Progenitor cell of endocrine pancreas (in vitro differentiated cells): ENCODE data around the gene TMEM238. TPM values are rescaled to one million over a fixed set of nuclear protein-coding genes. Genes with fewer than 3 reads are reported as not detected.

Experiments used
- DNase-seq: peaks from one replicate; pipeline ENCODE4 v3.0.0; 2021; ENCODE audit warnings: low spot score; ENCODE audit not compliant: unreplicated experiment
- H3K27ac Mint-ChIP-seq: 2 replicates; pipeline ENCODE4 v1.8.0; 2021; ENCODE audit warnings: mild to moderate bottlenecking, moderate library complexity, mixed read lengths
- H3K27me3 Mint-ChIP-seq: 2 replicates; pipeline ENCODE4 v1.8.0; 2021; ENCODE audit warnings: mixed read lengths
- H3K36me3 Mint-ChIP-seq: 2 replicates; pipeline ENCODE4 v1.8.0; 2022; ENCODE audit warnings: mixed read lengths; ENCODE audit not compliant: insufficient read depth
- H3K4me1 Mint-ChIP-seq: 2 replicates; pipeline ENCODE4 v1.8.0; 2021; ENCODE audit warnings: low read depth, mixed read lengths
- H3K4me3 Mint-ChIP-seq: 2 replicates; pipeline ENCODE4 v1.8.0; 2021; ENCODE audit warnings: low read depth, mild to moderate bottlenecking, moderate library complexity, mixed read lengths
- H3K9me3 Mint-ChIP-seq: 2 replicates; pipeline ENCODE4 v1.8.0; 2021; ENCODE audit warnings: low read depth, mixed read lengths
- CTCF ChIP-seq: fragments of 200-600 bp; sonication (generic); IDR thresholded peaks from one replicate; pipeline ENCODE4 v1.5.0; 2021; ENCODE audit warnings: antibody characterized with exemption, mild to moderate bottlenecking; ENCODE audit not compliant: unreplicated experiment
- total RNA-seq: library from RNA; stranded (reverse); gene quantifications from 2 replicates; pipeline ENCODE4 v1.2.1, GENCODE V29; 2021

The TMEM238 gene
- total RNA-seq, 1 donor from 2014 or later: 5.6 TPM

GRCh38 chr19:55341171-55341588, 42.9 kb downstream of the TMEM238 start:
- peak overlapping the region; percentile 96 for H3K27ac Mint-ChIP-seq
- peak; percentile 72 for DNase-seq

GRCh38 chr19:55340784-55341147, 43.3 kb downstream of the TMEM238 start:
- peak overlapping the region; percentile 96 for H3K4me3 Mint-ChIP-seq
- peak overlapping the region; percentile 96 for H3K27ac Mint-ChIP-seq
- peak; percentile 35 for DNase-seq
- no peaks in the 10 kb centered on the region for H3K9me3 Mint-ChIP-seq
- peaks cover 12% of the 10 kb centered on the region for H3K4me1 Mint-ChIP-seq
- H3K27me3 Mint-ChIP-seq: peaks cover 3% of the 10 kb centered on the region
- peak; percentile 17 for TF ChIP-seq CTCF
- H3K36me3 Mint-ChIP-seq: peaks cover 7% of the 10 kb centered on the region

More at GRCh38 chr19:55341171-55341588, 42.9 kb downstream of the TMEM238 start:
- TF ChIP-seq CTCF: no peak
- Mint-ChIP-seq H3K4me3 (peak overlapping the region; percentile 96), H3K4me1 (peaks cover 12% of the 10 kb centered on the region), H3K27me3 (peaks cover 3% of the 10 kb centered on the region), H3K36me3 (peaks cover 7% of the 10 kb centered on the region), H3K9me3 (no peaks in the 10 kb centered on the region)

DNA sequence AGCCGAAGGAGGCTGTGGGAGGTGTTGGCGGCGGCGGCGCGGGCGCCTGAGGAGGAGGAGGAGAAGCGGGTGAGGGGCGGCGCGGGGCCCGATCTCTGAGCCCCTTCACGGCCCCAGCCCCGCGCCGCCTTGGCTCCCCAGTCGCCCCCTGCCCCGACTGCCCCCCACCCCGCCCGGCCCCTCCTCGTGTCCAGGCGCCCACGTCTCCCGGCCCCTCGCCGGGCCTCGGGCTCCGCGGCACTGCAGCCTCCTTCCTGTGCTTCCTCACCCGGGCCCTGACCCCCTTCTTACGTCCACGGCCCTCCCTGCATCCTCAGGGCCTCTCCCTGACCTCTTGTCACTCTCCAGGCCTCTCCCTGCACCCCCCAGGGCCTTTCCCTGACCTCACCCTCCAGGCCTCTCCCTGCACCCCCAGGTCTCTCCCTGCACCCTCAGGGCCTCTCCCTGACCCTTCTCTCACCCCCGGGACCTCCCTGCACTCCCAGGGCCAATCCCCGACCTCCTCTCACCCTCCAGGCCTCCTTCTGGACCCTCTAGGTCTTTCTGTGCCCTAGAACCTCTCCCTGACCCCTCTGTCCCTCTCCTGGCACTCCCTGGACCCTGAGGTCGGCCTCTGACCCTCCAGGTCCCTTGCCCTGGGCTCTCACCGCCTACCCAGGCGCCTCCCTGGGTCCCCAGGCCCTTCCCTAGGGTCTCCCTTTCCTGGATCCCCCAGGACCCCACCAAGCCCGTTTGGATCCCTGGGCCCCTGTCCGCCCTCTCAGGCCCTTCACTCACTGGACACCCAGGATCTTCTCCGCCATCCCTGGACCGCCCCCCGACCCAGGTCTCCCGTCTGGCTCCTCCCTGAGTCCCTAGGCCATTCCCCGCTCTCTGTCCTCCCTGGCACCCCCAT, 44.0 kb downstream of the TMEM238 start:
- Mint-ChIP-seq H3K9me3 (no peaks in the 10 kb centered on the region), H3K36me3 (peaks cover 4% of the 10 kb centered on the region), H3K4me3 (peak overlapping the region; percentile 96), H3K27ac (peak overlapping the region; percentile 100), H3K27me3 (peaks cover 3% of the 10 kb centered on the region), H3K4me1 (peaks cover 12% of the 10 kb centered on the region)
- no peak for TF ChIP-seq CTCF
- DNase-seq: peak; percentile 29

DNA sequence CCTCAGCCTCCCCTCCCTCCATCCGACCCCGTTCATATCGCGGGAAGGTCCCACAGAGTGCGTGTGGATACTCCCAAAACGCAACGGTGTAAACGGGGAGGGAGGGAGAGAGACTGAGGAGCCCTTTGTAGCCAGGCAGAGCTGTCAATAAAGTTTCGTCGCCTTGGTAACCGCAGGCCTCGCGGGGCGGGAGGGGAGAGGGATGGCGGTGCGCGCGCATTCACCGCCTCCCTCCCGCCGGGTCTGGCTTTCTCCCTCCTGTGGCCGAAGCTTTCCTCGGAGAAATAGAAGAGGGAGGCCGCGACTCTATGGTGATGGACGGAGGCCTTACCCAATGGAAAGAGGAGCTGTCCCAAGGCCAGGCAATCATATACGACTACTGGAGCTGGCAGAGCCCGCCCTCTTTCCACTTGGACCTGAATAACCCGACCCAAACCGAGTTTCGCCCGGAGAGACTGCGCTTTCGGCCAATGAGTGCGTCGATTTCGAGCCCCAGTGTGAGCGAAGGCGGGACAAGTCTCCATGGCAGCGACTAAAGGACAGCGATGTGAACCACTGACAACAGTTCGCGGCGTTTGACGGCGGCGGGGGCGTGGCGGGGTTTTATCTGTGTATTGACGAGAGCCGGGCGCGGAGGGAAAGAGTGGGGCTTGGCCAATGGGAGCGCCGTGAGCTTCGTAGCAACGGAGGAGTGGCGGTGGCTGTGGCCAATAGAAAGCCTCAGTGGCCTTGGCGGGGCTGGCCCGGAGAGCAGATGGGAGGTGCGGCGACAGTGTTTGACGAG, 44.8 kb downstream of the TMEM238 start, which contains the start of gene KMT5C:
KMT5C (plus strand) TSS at position 772 of the 784 bp plus-strand sequence. CDS start 2,061 bp downstream, outside the sequence.
- H3K27me3 Mint-ChIP-seq: peaks cover 3% of the 10 kb centered on the region
- no peak for TF ChIP-seq CTCF

GRCh38 chr19:55336101-55336500, 48.0 kb downstream of the TMEM238 start:
- H3K27ac Mint-ChIP-seq: no peak overlapping the region
- H3K4me3 Mint-ChIP-seq: no peak overlapping the region
- no peaks in the 10 kb centered on the region for H3K9me3 Mint-ChIP-seq
- no peaks in the 10 kb centered on the region for H3K36me3 Mint-ChIP-seq
- peaks cover 7% of the 10 kb centered on the region for H3K27me3 Mint-ChIP-seq
- TF ChIP-seq CTCF: no peak
- H3K4me1 Mint-ChIP-seq: peaks cover 6% of the 10 kb centered on the region
- DNase-seq: no peak

More for the DNA sequence above, 44.8 kb downstream of the TMEM238 start, which contains the start of gene KMT5C:
- H3K4me1 Mint-ChIP-seq: peaks cover 12% of the 10 kb centered on the region
- H3K36me3 Mint-ChIP-seq: peaks cover 2% of the 10 kb centered on the region
- H3K4me3 Mint-ChIP-seq: peak within 1 kb of the TSS; percentile 96
- DNase-seq: peak; percentile 100
- no peaks in the 10 kb centered on the region for H3K9me3 Mint-ChIP-seq
- peak within 1 kb of the TSS; percentile 100 for H3K27ac Mint-ChIP-seq
